Measurements from ENCODE around the gene DPP8. TPM values are rescaled to one million over a fixed set of nuclear protein-coding genes. Genes with fewer than 3 reads are reported as not detected.

DPP8 gene
- total and polyA plus RNA-seq, 2 experiments from 2014 or later, result 21.7 to 33.5 TPM

GRCh38 chr15:65450556-65450955 is 66.9 kb downstream of the DPP8 start:
- no peak overlapping the region for H3K27ac ChIP-seq (ENCODE audit: low read depth)
- H3K79me2 ChIP-seq (replicated peaks; ENCODE audit: insufficient read depth), result no peaks in the 10 kb centered on the region
- no peaks in the 10 kb centered on the region for H3F3A ChIP-seq (replicated peaks; ENCODE audit: low read depth)
- H2AFZ ChIP-seq, result no peak overlapping the region
- Mint-ChIP-seq H3K36me3 (ENCODE audit: low read depth) (peaks cover 42% of the 10 kb centered on the region), H3K27me3 (ENCODE audit: insufficient read depth, low read depth, poor library complexity) (no peaks in the 10 kb centered on the region), H3K9me3 (no peaks in the 10 kb centered on the region), H3K4me1 (no peaks in the 10 kb centered on the region), H3K27ac (no peak overlapping the region), H3K4me3 (no peak overlapping the region)
- H3K4me2 ChIP-seq, result no peak overlapping the region
- H3K27me3 ChIP-seq (ENCODE audit: insufficient read depth), result no peaks in the 10 kb centered on the region
- no peaks in the 10 kb centered on the region for H3K4me1 ChIP-seq (ENCODE audit: insufficient read depth)
- no peak overlapping the region for H3K4me3 ChIP-seq
- ATAC-seq, result no peak
- no peak for TF ChIP-seq CREB1 (CRISPR knock-in tag; IDR thresholded peaks at IDR 0.05; ENCODE audit: low read depth)
- TF ChIP-seq REST (IDR thresholded peaks at IDR 0.05; ENCODE audit: unreplicated experiment), result no peak
- TF ChIP-seq ZNF331 (CRISPR knock-in tag; IDR thresholded peaks at IDR 0.05; ENCODE audit: low read depth), result no peak
- no peak for TF ChIP-seq NANOG (IDR thresholded peaks at IDR 0.05; ENCODE audit: borderline replicate concordance)
- no peak for TF ChIP-seq STAT1 (IDR thresholded peaks at IDR 0.05; ENCODE audit: unreplicated experiment)
- no peak for TF ChIP-seq POLR2AphosphoS5 (IDR thresholded peaks at IDR 0.05; ENCODE audit: low read depth)
- TF ChIP-seq ZNF462 (CRISPR knock-in tag; IDR thresholded peaks at IDR 0.05), result no peak
- no peak for TF ChIP-seq CTCF (conservative IDR thresholded peaks at IDR 0.05; ENCODE audit: low read depth in 2 of 2)
- TF ChIP-seq JUNB (IDR thresholded peaks at IDR 0.05; ENCODE audit: unreplicated experiment), result no peak
- TF ChIP-seq EZH2 (IDR thresholded peaks at IDR 0.05; ENCODE audit: low read depth, unreplicated experiment), result no peak
- TF ChIP-seq ETS1 (IDR thresholded peaks at IDR 0.05), result no peak
- no peak for TF ChIP-seq EZH2phosphoT487 (IDR thresholded peaks at IDR 0.05; ENCODE audit: unreplicated experiment)
- no peak for TF ChIP-seq ZNF114 (CRISPR knock-in tag; IDR thresholded peaks at IDR 0.05)
- no peaks in the 10 kb centered on the region for H3K9me2 ChIP-seq (ENCODE audit: insufficient read depth)
- H4K20me1 ChIP-seq (replicated peaks; ENCODE audit: insufficient read depth), result no peaks in the 10 kb centered on the region
- DNase-seq (ENCODE audit: low spot score), result no peak
- H3K36me3 ChIP-seq (ENCODE audit: insufficient read depth), result peaks cover 30% of the 10 kb centered on the region
